ENCODE results near the gene TWF2.

The TWF2 gene

GRCh38 chr3:52221563-52222318 is 17.2 kb downstream of the TWF2 start:
- no peak for DNase-seq

- no peak for DNase-seq
Measured at GRCh38 chr3:52221141-52221562, 17.8 kb downstream of the TWF2 start.

- DNase-seq = peak; percentile 79
Measured at GRCh38 chr3:52220380-52221026, 18.5 kb downstream of the TWF2 start.

- DNase-seq = no peak
Measured at GRCh38 chr3:52218937-52219650, 19.9 kb downstream of the TWF2 start.

GRCh38 chr3:52218454-52218853 is 20.5 kb downstream of the TWF2 start:
- no peak for DNase-seq

DNA sequence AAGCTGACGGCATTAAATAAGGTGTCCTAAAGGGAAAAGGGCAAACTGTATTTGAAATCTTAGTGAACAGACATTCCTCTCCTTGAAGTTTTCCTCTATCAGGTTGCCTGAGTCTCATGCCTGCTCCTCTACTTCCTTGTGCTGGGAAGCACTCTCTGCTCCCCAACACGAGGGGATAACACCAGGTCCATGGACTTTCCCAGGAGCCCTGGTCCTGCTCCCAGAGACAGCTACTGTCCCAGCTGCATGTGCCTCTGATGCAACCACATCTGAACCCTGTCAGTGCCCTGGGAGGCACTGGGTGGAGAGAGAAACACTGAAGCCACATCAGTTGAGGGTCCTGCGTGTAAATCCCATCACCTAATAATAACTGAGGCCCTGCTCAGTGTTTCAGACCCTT is 20.9 kb downstream of the TWF2 start:
- DNase-seq = no peak

DNA sequence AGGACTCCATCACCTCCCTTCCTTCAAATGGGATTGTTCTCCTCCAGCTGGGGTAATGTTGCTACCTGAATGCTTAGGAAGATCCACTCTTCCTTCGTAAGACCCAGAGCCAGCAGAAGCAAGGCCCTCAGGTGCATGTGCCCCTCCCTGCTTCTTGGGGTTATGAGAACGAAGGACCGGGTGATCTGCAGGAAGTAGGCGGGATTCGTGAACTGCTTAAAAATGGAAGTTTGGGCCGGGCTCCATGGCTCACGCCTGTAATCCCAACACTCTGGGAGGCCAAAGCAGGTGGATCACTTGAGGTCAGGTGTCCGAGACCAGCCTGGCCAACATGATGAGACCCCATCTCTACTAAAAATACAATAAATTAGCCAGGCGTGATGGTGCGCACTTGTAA is 21.6 kb downstream of the TWF2 start:
- no peak for DNase-seq

DNA sequence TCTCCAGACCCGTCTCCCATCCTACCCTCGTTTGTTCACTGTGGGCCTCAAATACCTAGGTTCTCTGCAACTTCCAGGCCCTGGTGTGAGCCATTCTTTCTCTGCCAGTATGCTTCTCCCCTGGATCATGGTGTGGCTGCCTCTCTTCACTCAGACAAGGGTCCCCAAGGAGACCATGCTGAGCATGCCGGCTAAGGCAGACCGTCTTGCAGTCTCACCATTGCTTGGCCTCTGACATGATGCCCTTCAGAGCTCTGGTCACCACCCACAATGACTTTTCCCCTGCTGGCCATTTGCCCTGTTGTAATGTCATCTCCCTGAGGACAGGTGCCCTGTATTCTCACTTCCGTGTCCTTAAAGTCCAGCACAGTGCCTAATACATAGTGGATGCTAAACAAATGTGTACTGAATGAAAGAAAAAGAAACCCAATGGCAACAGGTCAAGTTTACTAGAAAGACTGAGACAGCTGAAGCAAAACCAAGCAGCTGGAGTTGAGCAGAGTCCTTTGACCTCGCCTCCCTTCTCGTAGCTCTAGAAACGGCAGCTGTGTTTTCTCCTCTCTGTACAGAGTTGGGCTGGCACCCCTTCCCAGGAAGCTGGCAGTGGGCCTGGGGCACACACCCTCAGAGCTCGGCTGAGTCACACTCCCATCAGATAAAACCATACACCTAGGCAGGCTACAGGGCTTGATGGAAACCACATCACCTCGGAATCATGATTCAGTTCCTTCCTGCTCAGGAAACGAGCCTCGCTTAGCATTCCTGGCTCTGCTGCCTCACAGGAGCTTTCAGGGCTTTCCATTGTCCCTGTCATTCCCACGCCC is 22.2 kb downstream of the TWF2 start:
- no peak for DNase-seq

DNA sequence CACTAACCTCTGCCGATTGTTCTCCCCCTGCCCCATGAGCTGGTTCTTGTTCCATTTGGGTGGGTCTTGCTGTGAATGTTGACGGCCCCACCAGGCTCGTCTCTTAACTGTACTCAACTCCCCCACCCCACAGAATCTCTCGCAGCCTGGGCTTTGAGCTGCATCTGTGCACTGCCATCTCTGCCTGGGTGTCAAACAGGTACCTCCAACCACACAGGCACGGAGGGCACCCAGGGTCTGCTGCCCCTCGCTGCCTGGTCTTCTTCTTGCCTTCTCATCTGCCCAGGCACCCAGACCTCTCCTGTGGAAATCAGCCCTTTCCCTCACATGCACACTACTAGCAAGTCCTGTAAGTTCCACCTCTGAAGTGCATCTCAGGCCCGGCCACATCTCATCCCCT is 23.6 kb downstream of the TWF2 start:
- no peak for DNase-seq

DNA sequence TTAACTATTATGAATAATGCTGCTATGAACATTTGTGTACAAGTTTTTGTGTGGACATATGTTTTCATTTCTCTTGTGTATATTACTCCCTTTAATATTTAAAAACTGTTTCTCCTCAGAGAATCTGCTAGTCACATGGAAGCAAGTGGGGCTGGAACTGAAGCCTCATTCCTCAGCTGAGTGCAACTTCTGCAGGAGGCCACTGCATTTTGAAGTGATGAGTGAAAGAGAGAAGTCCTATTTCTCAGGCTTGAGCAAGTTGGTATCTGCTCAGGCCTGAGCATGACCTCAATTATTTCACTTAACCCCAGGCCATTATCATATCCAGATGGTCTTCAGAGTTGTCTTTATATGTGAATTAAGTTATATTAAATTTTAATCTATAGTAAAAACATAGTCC is 25.1 kb downstream of the TWF2 start:
- DNase-seq = no peak

- DNase-seq = no peak
Measured at GRCh38 chr3:52213005-52213404, 26.0 kb downstream of the TWF2 start.

- DNase-seq = no peak
Measured at GRCh38 chr3:52211268-52211891, 27.6 kb downstream of the TWF2 start.

GRCh38 chr3:52210550-52211046 is 28.4 kb downstream of the TWF2 start:
- DNase-seq = no peak

- DNase-seq = no peak
Measured at GRCh38 chr3:52210037-52210436, 28.9 kb downstream of the TWF2 start.

- no peak for DNase-seq
Measured at GRCh38 chr3:52208556-52208955, 30.4 kb downstream of the TWF2 start.

- DNase-seq = no peak
Measured at GRCh38 chr3:52205727-52206372, 33.1 kb downstream of the TWF2 start.

- no peak for DNase-seq
Measured at GRCh38 chr3:52204337-52205073, 34.5 kb downstream of the TWF2 start.

- no peak for DNase-seq
Measured at GRCh38 chr3:52203701-52204100, 35.3 kb downstream of the TWF2 start.

DNA sequence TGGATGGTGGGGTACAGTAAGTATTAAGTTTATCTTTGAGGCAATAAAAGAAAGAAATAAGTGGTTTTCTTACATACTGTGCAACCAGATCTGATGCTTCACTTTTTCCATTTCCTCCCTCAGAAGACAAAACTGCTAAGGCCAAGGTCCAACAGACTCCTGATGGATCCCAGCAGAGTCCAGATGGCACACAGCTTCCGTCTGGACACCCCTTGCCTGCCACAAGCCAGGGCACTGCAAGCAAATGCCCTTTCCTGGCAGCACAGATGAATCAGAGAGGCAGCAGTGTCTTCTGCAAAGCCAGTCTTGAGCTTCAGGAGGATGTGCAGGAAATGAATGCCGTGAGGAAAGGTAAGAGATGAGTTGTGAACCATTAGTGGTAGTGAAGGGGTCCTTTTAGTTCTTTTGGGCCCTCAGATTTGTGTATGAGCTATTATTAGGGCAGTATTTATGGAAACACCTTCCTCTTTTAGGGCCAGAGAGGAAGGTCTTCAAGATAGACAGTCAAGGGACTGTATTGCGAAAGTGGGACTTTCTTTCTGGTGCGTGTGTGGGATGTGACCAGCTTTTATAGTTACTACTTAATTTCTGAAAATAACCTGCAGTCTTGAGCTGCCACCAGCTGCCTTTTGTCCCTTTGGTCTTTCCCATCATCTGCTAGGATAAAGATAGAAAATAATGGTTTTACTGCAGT is 36.4 kb downstream of the TWF2 start:
- DNase-seq = no peak

DNA sequence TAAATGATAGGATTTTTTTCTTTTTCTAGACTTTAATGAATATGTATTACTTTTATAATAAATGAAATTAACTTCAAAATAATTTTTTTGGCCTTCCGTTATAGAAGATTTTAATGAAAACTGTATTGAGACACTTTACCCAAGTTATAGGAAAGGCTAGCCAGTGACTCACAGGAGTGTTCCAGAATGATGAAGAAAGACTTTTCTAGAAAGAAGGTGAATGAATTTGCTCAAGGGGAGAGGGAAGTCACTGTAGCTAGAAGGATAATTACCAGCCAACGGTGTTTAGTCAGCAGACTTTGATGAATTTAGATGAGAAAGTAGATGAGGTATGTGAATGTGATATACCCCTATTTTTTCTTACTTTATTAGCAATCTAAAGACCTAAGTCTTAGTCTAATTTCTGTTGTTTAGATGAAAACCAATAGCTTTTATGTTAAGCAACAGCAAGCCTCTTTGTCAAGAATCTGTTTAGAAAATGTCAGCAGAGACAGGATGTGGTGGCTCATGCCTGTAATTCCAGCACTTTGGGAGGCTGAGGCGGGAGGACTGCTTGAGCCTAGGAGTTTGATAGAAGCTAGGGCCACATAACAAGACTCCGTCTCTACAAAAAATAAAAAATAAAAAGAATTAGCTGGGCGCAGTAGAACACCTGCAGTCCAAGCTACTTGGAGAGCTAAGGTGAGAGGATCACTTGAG is 37.8 kb downstream of the TWF2 start:
- no peak for DNase-seq

All from midbrain (tissue), 1 donor.